HCT116 (cell line): ENCODE results near the gene BFSP1. TPM values are rescaled to one million over a fixed set of nuclear protein-coding genes. Genes with fewer than 3 reads are reported as not detected.

Source experiments
- ATAC-seq: fragments of 200-7000 bp; cut with Tn5 transposase; 2 replicates; pipeline ENCODE4 v1.9.1; 2020; ENCODE audit warnings: mild to moderate bottlenecking, moderate library complexity
- BruUV-seq: library from RNA; stranded (reverse); fragments of 400-500 nt; replicated peaks from 2 replicates; lab custom pipeline; 2021; lab: Mats Ljungman, UMichigan
- CTCF ChIA-PET: fragments of 300-600 bp; sonication (Branson Sonifier 250); formaldehyde crosslinking; loops from one replicate; lab custom pipeline; 2021; ENCODE audit warnings: antibody characterized with exemption; lab: Charles Lee
- POLR2A ChIA-PET: fragments of 300-600, 350-600 bp; sonication (Branson Sonifier 250); formaldehyde crosslinking; loops from one replicate; lab custom pipeline; 2021; ENCODE audit warnings: antibody characterized with exemption; lab: Charles Lee
- RAD21 ChIA-PET, 2 experiments: fragments of 300-600 bp; sonication (Branson Sonifier 250); formaldehyde crosslinking; loops; one replicate each; lab custom pipeline; 2023; ENCODE audit warnings: low total read pairs in 2 of 2; ENCODE audit not compliant: uncharacterized antibody in 2 of 2, unreplicated experiment in 2 of 2, low non-redundant PET in 1 of 2; lab: Charles Lee
- DNase-seq: peaks from one replicate; pipeline ENCODE4 v3.0.0-alpha.2; 2010; ENCODE audit warnings: low read depth, low spot score
- H2AFZ ChIP-seq: fragments of 200-600 bp; shearing (Covaris generic), sonication (generic); 2 replicates; pipeline ENCODE4 v1.6.1; 2017; ENCODE audit warnings: low read depth, mixed run types, mixed read lengths, antibody characterized with exemption, low read length; ENCODE audit not compliant: poor library complexity, severe bottlenecking
- H3K27ac ChIP-seq: 2 replicates; pipeline ENCODE4 v1.5.1; 2012; ENCODE audit warnings: low read depth, low read length
- H3K27me3 ChIP-seq: fragments of 200-600 bp; sonication (generic); 2 replicates; pipeline ENCODE4 v1.6.1; 2016; ENCODE audit warnings: mixed run types, low read length, mixed read lengths; ENCODE audit not compliant: insufficient read depth
- H3K36me3 ChIP-seq, 2 experiments: fragments of 200-500 bp in 1 of 2; fragments of 200-600 bp in 1 of 2; sonication (Bioruptor generic) in 1 of 2; sonication (generic) in 1 of 2; 2 replicates each; pipeline versions ENCODE4 v1.5.1 to v1.6.1; 2014 to 2016; ENCODE audit warnings: low read length in 2 of 2, inconsistent platforms in 1 of 2, mixed read lengths in 1 of 2, mixed run types in 1 of 2; ENCODE audit not compliant: insufficient read depth in 2 of 2, control insufficient read depth in 1 of 2
- H3K4me1 ChIP-seq, 2 experiments: fragments of 200-600 bp in 1 of 2; sonication (generic) in 1 of 2; 2 replicates each; pipeline versions ENCODE4 v1.5.1 to v1.6.1; 2012 to 2017; ENCODE audit warnings: low read length in 2 of 2, inconsistent platforms in 1 of 2, mild to moderate bottlenecking in 1 of 2, mixed read lengths in 1 of 2, mixed run types in 1 of 2, moderate library complexity in 1 of 2; ENCODE audit not compliant: insufficient read depth in 2 of 2, control insufficient read depth in 1 of 2
- H3K4me2 ChIP-seq: fragments of 200-600 bp; sonication (generic); 2 replicates; pipeline ENCODE4 v1.6.1; 2017; ENCODE audit warnings: mixed run types, low read length, mixed read lengths
- H3K4me3 ChIP-seq, 2 experiments: fragments of 200-600 bp in 1 of 2; sonication (generic) in 1 of 2; replicated peaks in 1 of 2; 2 replicates each; pipeline ENCODE4 v1.5.1; 2011 to 2016; ENCODE audit warnings: low read length in 2 of 2, control low read depth in 1 of 2, low read depth in 1 of 2, mild to moderate bottlenecking in 1 of 2, mixed read lengths in 1 of 2, mixed run types in 1 of 2
- H3K79me2 ChIP-seq: fragments of 200-600 bp; sonication (generic); 2 replicates; pipeline ENCODE4 v1.6.1; 2017; ENCODE audit warnings: mild to moderate bottlenecking, mixed run types, low read length, moderate library complexity, mixed read lengths; ENCODE audit not compliant: insufficient read depth
- H3K9ac ChIP-seq: fragments of 200-600 bp; sonication (generic); 2 replicates; pipeline ENCODE4 v1.6.1; 2016; ENCODE audit warnings: low read length, mixed read lengths
- H3K9me2 ChIP-seq: fragments of 200-600 bp; sonication (generic), shearing (Covaris generic); 2 replicates; pipeline ENCODE4 v1.6.1; 2017; ENCODE audit warnings: mixed run types, mild to moderate bottlenecking, moderate library complexity; ENCODE audit not compliant: insufficient read depth
- H3K9me3 ChIP-seq, 2 experiments: fragments of 200-500 bp in 1 of 2; fragments of 200-600 bp in 1 of 2; sonication (Bioruptor generic) in 1 of 2; sonication (generic) in 1 of 2; 2 replicates each; pipeline ENCODE4 v1.6.1; 2014 to 2017; ENCODE audit warnings: low read length in 2 of 2, mixed read lengths in 2 of 2, inconsistent platforms in 1 of 2, low read depth in 1 of 2, mild to moderate bottlenecking in 1 of 2, mixed run types in 1 of 2, moderate library complexity in 1 of 2; ENCODE audit not compliant: control insufficient read depth in 1 of 2, insufficient read depth in 1 of 2
- H4K20me1 ChIP-seq: fragments of 200-600 bp; sonication (generic), shearing (Covaris generic); 2 replicates; pipeline ENCODE4 v1.6.1; 2017; ENCODE audit warnings: mixed run types, mild to moderate bottlenecking, moderate library complexity; ENCODE audit not compliant: insufficient read depth
- ATF3 ChIP-seq: IDR thresholded peaks from 2 replicates; pipeline ENCODE4 v1.6.1; 2012
- CEBPB ChIP-seq: IDR thresholded peaks from 2 replicates; pipeline ENCODE4 v1.6.1; 2012; ENCODE audit warnings: low read depth
- EGR1 ChIP-seq: IDR thresholded peaks from 2 replicates; pipeline ENCODE4 v1.6.1; 2012; ENCODE audit warnings: low read depth
- ELF1 ChIP-seq: IDR thresholded peaks from 2 replicates; pipeline ENCODE4 v1.6.1; 2012; ENCODE audit warnings: low read depth, borderline replicate concordance
- EZH2 ChIP-seq: fragments of 200-600 bp; sonication (generic); IDR thresholded peaks from 2 replicates; pipeline ENCODE4 v1.6.1; 2017; ENCODE audit warnings: antibody characterized with exemption, mixed run types
- EZH2phosphoT487 ChIP-seq: fragments of 200-600 bp; IDR thresholded peaks from 2 replicates; pipeline ENCODE4 v1.6.1; 2018; ENCODE audit warnings: antibody characterized with exemption, borderline replicate concordance
- JUND ChIP-seq: IDR thresholded peaks from 2 replicates; pipeline ENCODE4 v1.6.1; 2012
- MAX ChIP-seq: IDR thresholded peaks from 2 replicates; pipeline ENCODE4 v1.6.1; 2012
- POLR2A ChIP-seq: IDR thresholded peaks from 2 replicates; pipeline ENCODE4 v1.7.0; 2011; ENCODE audit warnings: borderline replicate concordance; ENCODE audit not compliant: insufficient read depth, insufficient read length; ENCODE audit errors: extremely low read depth
- POLR2AphosphoS5 ChIP-seq: IDR thresholded peaks from 2 replicates; pipeline ENCODE4 v1.6.1; 2011; ENCODE audit warnings: mild to moderate bottlenecking, low read depth, low read length, moderate library complexity
- REST ChIP-seq: IDR thresholded peaks from 2 replicates; pipeline ENCODE4 v1.6.1; 2012; ENCODE audit warnings: low read depth
- SIN3A ChIP-seq: IDR thresholded peaks from 2 replicates; pipeline ENCODE4 v1.6.1; 2012; ENCODE audit warnings: low read depth
- SP1 ChIP-seq: IDR thresholded peaks from 2 replicates; pipeline ENCODE4 v1.6.1; 2012; ENCODE audit warnings: low read depth
- SRF ChIP-seq: IDR thresholded peaks from 2 replicates; pipeline ENCODE4 v1.6.1; 2012; ENCODE audit warnings: low read depth
- TCF7L2 ChIP-seq: IDR thresholded peaks from 2 replicates; pipeline ENCODE4 v1.7.0; 2011; ENCODE audit warnings: borderline replicate concordance, inconsistent platforms; ENCODE audit not compliant: insufficient read depth, insufficient read length; ENCODE audit errors: extremely low read depth
- ZBTB33 ChIP-seq: IDR thresholded peaks from 2 replicates; pipeline ENCODE4 v1.6.1; 2011; ENCODE audit warnings: mild to moderate bottlenecking, low read length, moderate library complexity; ENCODE audit not compliant: insufficient replicate concordance; ENCODE audit errors: extremely low read depth
- ZFX ChIP-seq: fragments of 450-650 bp; IDR thresholded peaks from 2 replicates; pipeline ENCODE4 v1.6.1; 2017
- ZNF274 ChIP-seq: fragments of 200-500 bp; sonication (Bioruptor generic); IDR thresholded peaks from 2 replicates; pipeline ENCODE4 v1.6.1; 2014; ENCODE audit warnings: mild to moderate bottlenecking, low read depth, low read length, inconsistent platforms
- intact Hi-C: fragments of 100-400 bp; cut with micrococcal nuclease; formaldehyde crosslinking; loops from 2 replicates; pipeline ENCODE4 v1.10.0; 2022
- total RNA-seq: library from RNA; stranded (reverse); gene quantifications from one replicate; pipeline ENCODE4 v1.2.1, GENCODE V29; 2021; ENCODE audit not compliant: unreplicated experiment

Gene BFSP1
- total RNA-seq, 1 experiment from 2014 or later: 8.8 TPM

- no peak overlapping the region for H3K9ac ChIP-seq
- no peak for DNase-seq
- intact Hi-C loops: no loop called here
- ChIA-PET POLR2A (no interaction called here), RAD21 (no interaction called here), CTCF (interaction anchor here (0.6 kb wide), 1 partner anchor 111 kb away, joined by 3 read pairs; no protein-coding TSS in a partner anchor)
- H3K79me2 ChIP-seq: peaks cover 21% of the 10 kb centered on the region
- H2AFZ ChIP-seq: no peak overlapping the region
- BruUV-seq: no TSS peak
- peaks cover 33 to 65% of the 10 kb centered on the region in 2 experiments for H3K4me1 ChIP-seq
- H3K27me3 ChIP-seq: no peaks in the 10 kb centered on the region
- no peaks in the 10 kb centered on the region for H3K9me3 ChIP-seq
- H3K9me2 ChIP-seq: no peaks in the 10 kb centered on the region
- H4K20me1 ChIP-seq: peaks cover 8% of the 10 kb centered on the region; the same call in 1 of the 2 replicates
- H3K27ac ChIP-seq: no peak overlapping the region
- no peak overlapping the region for H3K4me3 ChIP-seq
- TF ChIP-seq SP1: no peak
- TF ChIP-seq SIN3A: no peak
- TF ChIP-seq JUND: no peak
- TF ChIP-seq EZH2: no peak
- TF ChIP-seq POLR2AphosphoS5: no peak
- no peak for TF ChIP-seq CEBPB
- TF ChIP-seq SRF: no peak
- TF ChIP-seq ZFX: no peak
- no peak for TF ChIP-seq REST
- no peak for TF ChIP-seq ZBTB33
- no peak for TF ChIP-seq EGR1
- no peak for TF ChIP-seq ELF1
- TF ChIP-seq TCF7L2: no peak
- TF ChIP-seq ATF3: no peak
- TF ChIP-seq MAX: no peak
- TF ChIP-seq EZH2phosphoT487: no peak
- TF ChIP-seq ZNF274: no peak
- no peak for TF ChIP-seq POLR2A
- TF ChIP-seq, all 23 proteins: peak for 0
- H3K36me3 ChIP-seq: no peaks in the 10 kb centered on the region
- no peak overlapping the region for H3K4me2 ChIP-seq
- no peak for ATAC-seq
These were observed 35.2 kb upstream of the BFSP1 start for GRCh38 chr20:17566345-17566744.
